ENCODE results near the gene DBX2. TPM values are rescaled to one million over a fixed set of nuclear protein-coding genes. Genes with fewer than 3 reads are reported as not detected.
"Not testable (repeated sequence)": the region's sequence is repeated elsewhere in the genome, so short reads cannot be mapped to it uniquely, and the experiment has no call there.

DBX2 gene
- total RNA-seq, 1 donor from 2014 or later, result not detected

DNA sequence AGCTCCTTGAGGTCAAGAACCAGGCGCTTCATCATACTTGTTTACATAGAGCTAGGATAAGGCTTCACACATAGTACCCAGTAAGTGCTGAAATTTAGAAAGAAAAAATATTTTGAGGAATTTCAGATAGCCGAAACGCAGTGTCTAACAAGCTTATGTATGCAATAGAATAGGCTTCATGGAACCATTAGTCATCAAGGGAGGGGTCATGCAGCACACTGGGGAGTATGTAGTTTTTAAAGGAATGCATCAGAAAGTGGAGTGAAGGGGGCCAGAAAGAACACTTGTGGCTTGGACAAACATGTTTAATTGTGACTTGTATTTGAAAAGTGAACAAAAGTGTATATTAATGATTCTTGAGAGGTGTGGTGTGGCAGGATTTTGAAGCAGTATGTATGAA is 38.1 kb downstream of the DBX2 start:
- Mint-ChIP-seq H3K4me1 (ENCODE audit: unreplicated experiment) (no peaks in the 10 kb centered on the region), H3K36me3 (ENCODE audit: unreplicated experiment) (no peaks in the 10 kb centered on the region), H3K9me3 (ENCODE audit: unreplicated experiment) (no peaks in the 10 kb centered on the region), H3K4me3 (ENCODE audit: unreplicated experiment) (no peak overlapping the region), H3K27me3 (ENCODE audit: unreplicated experiment) (no peaks in the 10 kb centered on the region), H3K27ac (ENCODE audit: unreplicated experiment) (no peak overlapping the region)
- DNase-seq (ENCODE audit: extremely low spot score, unreplicated experiment), result no peak
- TF ChIP-seq, protein P1, sequence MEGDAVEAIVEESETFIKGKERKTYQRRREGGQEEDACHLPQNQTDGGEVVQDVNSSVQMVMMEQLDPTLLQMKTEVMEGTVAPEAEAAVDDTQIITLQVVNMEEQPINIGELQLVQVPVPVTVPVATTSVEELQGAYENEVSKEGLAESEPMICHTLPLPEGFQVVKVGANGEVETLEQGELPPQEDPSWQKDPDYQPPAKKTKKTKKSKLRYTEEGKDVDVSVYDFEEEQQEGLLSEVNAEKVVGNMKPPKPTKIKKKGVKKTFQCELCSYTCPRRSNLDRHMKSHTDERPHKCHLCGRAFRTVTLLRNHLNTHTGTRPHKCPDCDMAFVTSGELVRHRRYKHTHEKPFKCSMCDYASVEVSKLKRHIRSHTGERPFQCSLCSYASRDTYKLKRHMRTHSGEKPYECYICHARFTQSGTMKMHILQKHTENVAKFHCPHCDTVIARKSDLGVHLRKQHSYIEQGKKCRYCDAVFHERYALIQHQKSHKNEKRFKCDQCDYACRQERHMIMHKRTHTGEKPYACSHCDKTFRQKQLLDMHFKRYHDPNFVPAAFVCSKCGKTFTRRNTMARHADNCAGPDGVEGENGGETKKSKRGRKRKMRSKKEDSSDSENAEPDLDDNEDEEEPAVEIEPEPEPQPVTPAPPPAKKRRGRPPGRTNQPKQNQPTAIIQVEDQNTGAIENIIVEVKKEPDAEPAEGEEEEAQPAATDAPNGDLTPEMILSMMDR (IDR thresholded peaks at IDR 0.05), result no peak

DNA sequence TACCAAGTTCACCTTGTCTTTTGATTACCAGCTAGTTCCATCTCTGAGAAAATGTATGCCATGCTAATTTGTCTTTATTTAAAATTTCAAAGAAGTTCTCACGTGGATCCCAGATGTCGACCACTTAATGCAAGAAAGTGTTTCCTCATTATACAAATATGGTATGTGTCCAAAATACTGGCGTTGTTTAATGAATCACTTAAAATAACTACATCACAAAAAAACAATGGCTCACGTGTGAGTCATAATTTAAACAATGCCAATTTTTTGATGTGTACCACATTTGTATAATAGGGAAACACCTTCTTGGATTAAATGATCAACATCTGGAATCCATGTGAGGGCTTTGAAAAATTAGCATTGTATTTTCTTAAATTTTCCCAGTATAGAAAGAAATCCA is 40.8 kb downstream of the DBX2 start:
- H3K4me1 Mint-ChIP-seq (ENCODE audit: unreplicated experiment), result no peaks in the 10 kb centered on the region
- DNase-seq (ENCODE audit: extremely low spot score, unreplicated experiment), result no peak

DNA sequence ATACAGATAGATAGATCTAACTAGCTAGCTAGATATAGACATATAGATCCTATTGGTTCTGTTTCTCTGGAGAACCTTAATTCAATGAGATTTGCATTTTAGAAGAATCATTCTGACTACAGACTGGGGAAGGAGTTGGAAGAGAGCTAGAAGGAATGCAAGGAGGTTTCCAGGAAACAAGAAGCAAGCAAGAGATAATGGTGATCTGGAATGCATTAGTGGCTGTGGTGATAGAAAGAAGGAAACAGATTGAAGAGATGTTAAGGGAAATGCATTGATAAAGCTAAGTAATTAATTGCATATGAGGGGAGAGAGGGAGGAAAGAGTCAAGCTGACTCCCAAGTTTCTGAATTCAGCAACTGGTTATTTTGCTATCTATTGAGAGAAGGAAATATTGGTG is 42.7 kb downstream of the DBX2 start:
- no peak for DNase-seq (ENCODE audit: extremely low spot score, unreplicated experiment)
- Mint-ChIP-seq H3K4me1 (ENCODE audit: unreplicated experiment) (no peaks in the 10 kb centered on the region), H3K4me3 (ENCODE audit: unreplicated experiment) (no peak overlapping the region), H3K27ac (ENCODE audit: unreplicated experiment) (no peak overlapping the region), H3K36me3 (ENCODE audit: unreplicated experiment) (no peaks in the 10 kb centered on the region), H3K9me3 (ENCODE audit: unreplicated experiment) (no peaks in the 10 kb centered on the region), H3K27me3 (ENCODE audit: unreplicated experiment) (no peaks in the 10 kb centered on the region)
- TF ChIP-seq, protein P1 (IDR thresholded peaks at IDR 0.05), result no peak

More for the DNA sequence above, 40.8 kb downstream of the DBX2 start:
- Mint-ChIP-seq H3K9me3 (ENCODE audit: unreplicated experiment) (no peaks in the 10 kb centered on the region), H3K36me3 (ENCODE audit: unreplicated experiment) (no peaks in the 10 kb centered on the region), H3K27ac (ENCODE audit: unreplicated experiment) (no peak overlapping the region), H3K4me3 (ENCODE audit: unreplicated experiment) (no peak overlapping the region), H3K27me3 (ENCODE audit: unreplicated experiment) (no peaks in the 10 kb centered on the region)
- TF ChIP-seq, protein P1 (IDR thresholded peaks at IDR 0.05), result no peak

DNA sequence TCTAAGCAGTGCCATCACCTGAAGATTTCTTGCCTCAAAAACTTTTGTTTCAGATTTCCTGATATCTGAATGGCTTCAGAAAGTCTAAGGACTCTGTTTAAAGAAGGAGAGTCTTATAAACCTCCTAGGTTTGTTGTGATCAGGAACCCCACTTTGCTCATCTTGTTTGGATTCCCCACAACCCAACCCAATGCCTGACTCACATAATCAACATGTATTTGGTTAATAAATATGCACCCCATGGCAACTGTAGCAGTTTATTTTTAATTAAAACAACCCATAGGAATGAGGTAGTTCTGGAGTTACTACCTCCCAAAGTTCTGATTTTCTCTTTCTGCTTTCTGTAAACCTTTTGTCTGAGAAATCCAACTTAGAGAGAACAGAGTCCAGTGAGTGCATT is 51.5 kb downstream of the DBX2 start:
- Mint-ChIP-seq H3K4me1 (ENCODE audit: unreplicated experiment) (no peaks in the 10 kb centered on the region), H3K27me3 (ENCODE audit: unreplicated experiment) (no peaks in the 10 kb centered on the region), H3K27ac (ENCODE audit: unreplicated experiment) (no peak overlapping the region), H3K36me3 (ENCODE audit: unreplicated experiment) (no peaks in the 10 kb centered on the region), H3K9me3 (ENCODE audit: unreplicated experiment) (peaks cover 18% of the 10 kb centered on the region), H3K4me3 (ENCODE audit: unreplicated experiment) (no peak overlapping the region)
- DNase-seq (ENCODE audit: extremely low spot score, unreplicated experiment), result no peak
- TF ChIP-seq, protein P1 (IDR thresholded peaks at IDR 0.05), result no peak

DNA sequence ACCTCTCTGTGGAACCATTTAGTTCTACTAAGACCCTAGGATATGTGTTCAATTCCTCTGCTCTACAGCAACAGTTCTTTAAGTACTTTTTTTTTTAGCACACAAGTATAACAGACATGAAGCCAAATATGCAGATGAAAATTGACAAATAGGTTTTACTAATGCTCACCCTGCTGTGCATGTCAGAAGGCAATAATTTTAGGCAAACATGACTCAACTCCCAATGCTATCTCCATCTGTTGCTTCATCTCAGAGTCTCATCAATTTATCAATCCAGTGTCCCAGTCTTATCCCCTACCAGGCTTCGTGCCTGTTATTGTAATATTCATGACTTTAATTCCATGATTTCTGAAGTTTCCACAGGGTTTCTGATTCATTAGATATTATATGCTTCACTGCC is 57.7 kb downstream of the DBX2 start:
- no peak overlapping the region for H3K4me3 Mint-ChIP-seq (ENCODE audit: unreplicated experiment)
- H3K9me3 Mint-ChIP-seq (ENCODE audit: unreplicated experiment), result peaks cover 8% of the 10 kb centered on the region
- TF ChIP-seq, protein P1 (IDR thresholded peaks at IDR 0.05), result no peak
- no peak overlapping the region for H3K27ac Mint-ChIP-seq (ENCODE audit: unreplicated experiment)
- no peak for DNase-seq (ENCODE audit: extremely low spot score, unreplicated experiment)
- H3K4me1 Mint-ChIP-seq (ENCODE audit: unreplicated experiment), result no peaks in the 10 kb centered on the region
- peaks cover 2% of the 10 kb centered on the region for H3K27me3 Mint-ChIP-seq (ENCODE audit: unreplicated experiment)
- H3K36me3 Mint-ChIP-seq (ENCODE audit: unreplicated experiment), result no peaks in the 10 kb centered on the region

DNA sequence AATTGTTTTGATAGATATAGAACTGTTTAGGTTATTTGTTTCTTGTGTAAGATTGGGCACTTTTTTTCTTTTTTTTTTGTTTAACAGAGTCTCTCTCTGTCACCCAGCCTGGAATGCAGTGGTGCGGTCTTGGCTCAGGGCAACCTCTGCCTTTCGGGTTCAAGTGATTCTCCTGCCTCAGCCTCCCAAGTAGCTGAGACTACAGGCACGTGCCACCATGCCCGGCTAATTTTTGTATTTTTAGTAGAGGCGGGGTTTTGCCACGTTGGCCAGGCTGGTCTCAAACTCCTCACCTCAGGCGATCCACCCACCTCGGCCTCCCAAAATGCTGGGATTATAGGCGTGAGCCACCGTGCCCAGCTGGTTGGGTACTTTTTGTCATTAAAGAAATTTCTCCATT is 66.0 kb downstream of the DBX2 start:
- not testable (repeated sequence) for H3K27ac Mint-ChIP-seq (ENCODE audit: unreplicated experiment); H3K4me3 Mint-ChIP-seq (ENCODE audit: unreplicated experiment); DNase-seq (ENCODE audit: extremely low spot score, unreplicated experiment); H3K4me1 Mint-ChIP-seq (ENCODE audit: unreplicated experiment); H3K9me3 Mint-ChIP-seq (ENCODE audit: unreplicated experiment); H3K27me3 Mint-ChIP-seq (ENCODE audit: unreplicated experiment); H3K36me3 Mint-ChIP-seq (ENCODE audit: unreplicated experiment)
